CD4-positive, alpha-beta T cell (primary cell): Measurements from ENCODE around the gene SMIM5. TPM values are rescaled to one million over a fixed set of nuclear protein-coding genes. Genes with fewer than 3 reads are reported as not detected.

Experiments
- ATAC-seq: fragments of 200-7000 bp; cut with Tn5 transposase; one replicate; pipeline ENCODE4 v1.10.0; 2022; ENCODE audit warnings: mild to moderate bottlenecking; ENCODE audit not compliant: poor library complexity
- CTCF ChIA-PET: fragments of 350-600 bp; sonication (Branson Sonifier 250); formaldehyde crosslinking; loops from one replicate; lab custom pipeline; 2021; ENCODE audit warnings: antibody characterized with exemption, inconsistent platforms; lab: Charles Lee
- POLR2A ChIA-PET: fragments of 350-600 bp; sonication (Branson Sonifier 250); formaldehyde crosslinking; loops from one replicate; lab custom pipeline; 2021; ENCODE audit warnings: antibody characterized with exemption, inconsistent platforms; lab: Charles Lee
- DNase-seq, 14 experiments: peaks; one replicate each; pipeline ENCODE4 v3.0.0-alpha.2; 2013 to 2020; ENCODE audit warnings: mixed read lengths in 2 of 14
- H3K27ac ChIP-seq, 2 donors: one replicate each; pipeline versions ENCODE4 v1.5.1 to v1.7.0; 2013; ENCODE audit warnings: low read length in 2 of 2, low read depth in 1 of 2, mild to moderate bottlenecking in 1 of 2
- H3K27me3 ChIP-seq, 2 experiments: 1 replicate in 1 of 2; 2 replicates in 1 of 2; pipeline versions ENCODE4 v1.6.1 to v1.7.0; 2013; ENCODE audit warnings: low read length in 2 of 2, control low read depth in 1 of 2, mild to moderate bottlenecking in 1 of 2, moderate library complexity in 1 of 2; ENCODE audit not compliant: insufficient read depth in 2 of 2, control insufficient read depth in 1 of 2
- H3K36me3 ChIP-seq: one replicate; pipeline ENCODE4 v1.6.1; 2013; ENCODE audit warnings: low read length, control low read depth; ENCODE audit not compliant: insufficient read depth
- H3K4me1 ChIP-seq: one replicate; pipeline ENCODE4 v1.6.1; 2013; ENCODE audit warnings: low read length, control low read depth; ENCODE audit not compliant: insufficient read depth
- H3K4me3 ChIP-seq: one replicate; pipeline ENCODE4 v1.5.1; 2013; ENCODE audit warnings: mild to moderate bottlenecking, low read length, moderate library complexity
- H3K9me3 ChIP-seq, 2 experiments: 1 replicate in 1 of 2; 2 replicates in 1 of 2; pipeline versions ENCODE4 v1.6.1 to v1.7.0; 2013; ENCODE audit warnings: low read length in 2 of 2, mild to moderate bottlenecking in 2 of 2, control low read depth in 1 of 2, moderate library complexity in 1 of 2; ENCODE audit not compliant: control insufficient read depth in 1 of 2, insufficient read depth in 1 of 2
- H3K27ac Mint-ChIP-seq: one replicate; pipeline ENCODE4 v1.8.0; 2020; ENCODE audit warnings: mixed read lengths
- H3K27me3 Mint-ChIP-seq: one replicate; pipeline ENCODE4 v1.8.0; 2021; ENCODE audit warnings: mixed read lengths
- H3K36me3 Mint-ChIP-seq: one replicate; pipeline ENCODE4 v1.8.0; 2021; ENCODE audit warnings: low read depth, mixed read lengths
- H3K4me1 Mint-ChIP-seq: one replicate; pipeline ENCODE4 v1.8.0; 2021; ENCODE audit warnings: low read depth, mixed read lengths
- H3K4me3 Mint-ChIP-seq: one replicate; pipeline ENCODE4 v1.8.0; 2020; ENCODE audit warnings: mild to moderate bottlenecking, mixed read lengths
- H3K9me3 Mint-ChIP-seq: one replicate; pipeline ENCODE4 v1.8.0; 2020; ENCODE audit warnings: mixed read lengths
- CTCF ChIP-seq: fragments of 200-600 bp; IDR thresholded peaks from one replicate; pipeline ENCODE4 v1.8.0; 2022; ENCODE audit warnings: antibody characterized with exemption, mild to moderate bottlenecking
- intact Hi-C, 2 experiments: fragments of 100-400 bp; cut with DNase I in 1 of 2; cut with micrococcal nuclease in 1 of 2; formaldehyde crosslinking; loops; one replicate each; pipeline versions ENCODE4 v1.15.1 to v1.9.0; 2023 to 2025; cut with DNase I, micrococcal nuclease
- total RNA-seq, 174 experiments: library from RNA in 2 of 174; stranded (reverse) in 2 of 174; gene quantifications; one replicate each; pipeline ENCODE4 v1.2.3 and lab custom pipeline; 2021 to 2026

Gene SMIM5
- total RNA-seq, 2 experiments from 2014 or later: 0.75 to 1.3 TPM

GRCh38 chr17:75627094-75627493, 6.1 kb upstream of the SMIM5 start:
- no peak overlapping the region for H3K4me3 Mint-ChIP-seq
- peaks cover 2% of the 10 kb centered on the region for H3K36me3 Mint-ChIP-seq
- no peak for DNase-seq
- Histone ChIP-seq H3K27me3 (no peaks in the 10 kb centered on the region), H3K27ac (no peak overlapping the region), H3K36me3 (peaks cover 3% of the 10 kb centered on the region), H3K9me3 (no peaks in the 10 kb centered on the region), H3K4me3 (no peak overlapping the region), H3K4me1 (no peaks in the 10 kb centered on the region)
- H3K27me3 Mint-ChIP-seq: no peaks in the 10 kb centered on the region
- ChIA-PET POLR2A (interaction anchor here (0.8 kb wide), 1 partner anchor 127 kb away, joined by 3 read pairs; no protein-coding TSS in a partner anchor), CTCF (no interaction called here)
- H3K9me3 Mint-ChIP-seq: no peaks in the 10 kb centered on the region
- intact Hi-C loops: no loop called here
- ATAC-seq: no peak
- H3K4me1 Mint-ChIP-seq: no peaks in the 10 kb centered on the region
- no peak for TF ChIP-seq CTCF
- H3K27ac Mint-ChIP-seq: no peak overlapping the region

- Histone ChIP-seq H3K4me3 (no peak overlapping the region), H3K27ac (no peak overlapping the region), H3K36me3 (peaks cover 3% of the 10 kb centered on the region), H3K9me3 (no peaks in the 10 kb centered on the region), H3K4me1 (peaks cover 11% of the 10 kb centered on the region), H3K27me3 (no peaks in the 10 kb centered on the region)
- ChIA-PET POLR2A (no interaction called here), CTCF (no interaction called here)
- H3K36me3 Mint-ChIP-seq: no peaks in the 10 kb centered on the region
- intact Hi-C loops: no loop called here
- DNase-seq: no peak
- H3K4me1 Mint-ChIP-seq: peaks cover 6% of the 10 kb centered on the region
- no peaks in the 10 kb centered on the region for H3K9me3 Mint-ChIP-seq
- no peaks in the 10 kb centered on the region for H3K27me3 Mint-ChIP-seq
- no peak overlapping the region for H3K27ac Mint-ChIP-seq
- H3K4me3 Mint-ChIP-seq: no peak overlapping the region
- TF ChIP-seq CTCF: no peak
- ATAC-seq: no peak
Measured at GRCh38 chr17:75628425-75628824, 4.8 kb upstream of the SMIM5 start.

- Histone ChIP-seq H3K4me3 (no peak overlapping the region), H3K27ac (no peak overlapping the region), H3K36me3 (peaks cover 3% of the 10 kb centered on the region), H3K9me3 (no peaks in the 10 kb centered on the region), H3K27me3 (no peaks in the 10 kb centered on the region), H3K4me1 (peaks cover 17% of the 10 kb centered on the region)
- ChIA-PET POLR2A (no interaction called here), CTCF (interaction anchor here (2.3 kb wide), 1 partner anchor 120 kb away, joined by 7 read pairs; no protein-coding TSS in a partner anchor)
- intact Hi-C loops: no loop called here
- Mint-ChIP-seq H3K27ac (no peak overlapping the region), H3K4me1 (peaks cover 13% of the 10 kb centered on the region), H3K27me3 (no peaks in the 10 kb centered on the region), H3K36me3 (no peaks in the 10 kb centered on the region), H3K4me3 (no peak overlapping the region), H3K9me3 (no peaks in the 10 kb centered on the region)
- no peak for TF ChIP-seq CTCF
- DNase-seq (no peak), ATAC-seq (no peak)
Measured at GRCh38 chr17:75629157-75629556, 4.1 kb upstream of the SMIM5 start.
